ENCODE measurements around the gene MUS81.
A peak's percentile ranks its signal among the peaks of the same experiment; 100 is the strongest.

MUS81 gene, protein sequence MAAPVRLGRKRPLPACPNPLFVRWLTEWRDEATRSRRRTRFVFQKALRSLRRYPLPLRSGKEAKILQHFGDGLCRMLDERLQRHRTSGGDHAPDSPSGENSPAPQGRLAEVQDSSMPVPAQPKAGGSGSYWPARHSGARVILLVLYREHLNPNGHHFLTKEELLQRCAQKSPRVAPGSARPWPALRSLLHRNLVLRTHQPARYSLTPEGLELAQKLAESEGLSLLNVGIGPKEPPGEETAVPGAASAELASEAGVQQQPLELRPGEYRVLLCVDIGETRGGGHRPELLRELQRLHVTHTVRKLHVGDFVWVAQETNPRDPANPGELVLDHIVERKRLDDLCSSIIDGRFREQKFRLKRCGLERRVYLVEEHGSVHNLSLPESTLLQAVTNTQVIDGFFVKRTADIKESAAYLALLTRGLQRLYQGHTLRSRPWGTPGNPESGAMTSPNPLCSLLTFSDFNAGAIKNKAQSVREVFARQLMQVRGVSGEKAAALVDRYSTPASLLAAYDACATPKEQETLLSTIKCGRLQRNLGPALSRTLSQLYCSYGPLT

DNA sequence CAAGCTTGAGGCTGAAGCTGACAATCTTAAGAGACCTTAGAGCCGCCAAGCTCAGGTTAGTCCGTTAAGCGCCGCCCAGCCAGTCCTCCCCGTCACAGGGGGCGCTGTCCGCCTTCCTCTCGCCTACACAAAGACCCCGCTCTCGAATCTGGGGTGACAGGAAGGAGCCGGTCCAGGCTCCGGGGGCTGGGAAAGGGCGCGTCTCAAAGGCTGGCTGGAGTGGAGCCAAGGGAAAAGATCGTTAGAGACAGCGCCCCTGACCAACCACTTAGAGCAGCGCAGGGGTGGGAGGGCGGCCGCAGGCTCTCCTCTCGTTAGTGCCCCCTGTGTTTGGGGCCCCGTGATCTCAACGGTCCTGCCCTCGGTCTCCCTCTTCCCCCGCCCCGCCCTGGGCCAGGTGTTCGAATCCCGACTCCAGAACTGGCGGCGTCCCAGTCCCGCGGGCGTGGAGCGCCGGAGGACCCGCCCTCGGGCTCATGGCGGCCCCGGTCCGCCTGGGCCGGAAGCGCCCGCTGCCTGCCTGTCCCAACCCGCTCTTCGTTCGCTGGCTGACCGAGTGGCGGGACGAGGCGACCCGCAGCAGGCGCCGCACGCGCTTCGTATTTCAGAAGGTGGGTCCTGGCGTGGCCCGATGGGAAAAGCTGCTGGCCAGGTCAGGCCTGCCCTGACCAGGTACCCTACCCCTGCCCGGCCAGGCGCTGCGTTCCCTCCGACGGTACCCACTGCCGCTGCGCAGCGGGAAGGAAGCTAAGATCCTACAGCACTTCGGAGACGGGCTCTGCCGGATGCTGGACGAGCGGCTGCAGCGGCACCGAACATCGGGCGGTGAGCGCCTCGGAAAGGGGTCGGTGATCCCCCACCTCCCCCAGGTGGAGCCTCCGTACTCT is at the start of gene MUS81:
Gene MUS81, plus strand, starts transcription at position 156 of the 887 bp plus-strand sequence. Its CDS starts 321 bp downstream, at position 477.
- DNase-seq (ENCODE audit: low spot score): peak; percentile 95
- TF ChIP-seq, protein P1, sequence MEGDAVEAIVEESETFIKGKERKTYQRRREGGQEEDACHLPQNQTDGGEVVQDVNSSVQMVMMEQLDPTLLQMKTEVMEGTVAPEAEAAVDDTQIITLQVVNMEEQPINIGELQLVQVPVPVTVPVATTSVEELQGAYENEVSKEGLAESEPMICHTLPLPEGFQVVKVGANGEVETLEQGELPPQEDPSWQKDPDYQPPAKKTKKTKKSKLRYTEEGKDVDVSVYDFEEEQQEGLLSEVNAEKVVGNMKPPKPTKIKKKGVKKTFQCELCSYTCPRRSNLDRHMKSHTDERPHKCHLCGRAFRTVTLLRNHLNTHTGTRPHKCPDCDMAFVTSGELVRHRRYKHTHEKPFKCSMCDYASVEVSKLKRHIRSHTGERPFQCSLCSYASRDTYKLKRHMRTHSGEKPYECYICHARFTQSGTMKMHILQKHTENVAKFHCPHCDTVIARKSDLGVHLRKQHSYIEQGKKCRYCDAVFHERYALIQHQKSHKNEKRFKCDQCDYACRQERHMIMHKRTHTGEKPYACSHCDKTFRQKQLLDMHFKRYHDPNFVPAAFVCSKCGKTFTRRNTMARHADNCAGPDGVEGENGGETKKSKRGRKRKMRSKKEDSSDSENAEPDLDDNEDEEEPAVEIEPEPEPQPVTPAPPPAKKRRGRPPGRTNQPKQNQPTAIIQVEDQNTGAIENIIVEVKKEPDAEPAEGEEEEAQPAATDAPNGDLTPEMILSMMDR (conservative IDR thresholded peaks at IDR 0.05; ENCODE audit: low read depth): peak; percentile 94
- H3K27ac ChIP-seq: peak within 1 kb of the TSS; percentile 98
- CTCF ChIA-PET: interaction anchor here (0.5 to 2.6 kb wide), 12 partner anchors 9 to 189 kb away, joined by 3 to 15 read pairs (median 4); partner anchors contain the start of gene KAT5
- POLR2A ChIA-PET (ENCODE audit: low non-redundant PET): interaction anchor here (0.8 to 1.8 kb wide), 4 partner anchors 11 to 148 kb away, joined by 3 to 6 read pairs (median 4); partner anchors contain the start of genes CCDC85B and KAT5

- CTCF ChIA-PET: no interaction called here
- DNase-seq (ENCODE audit: low spot score): no peak
- POLR2A ChIA-PET (ENCODE audit: low non-redundant PET): no interaction called here
- TF ChIP-seq, protein P1 (conservative IDR thresholded peaks at IDR 0.05; ENCODE audit: low read depth): no peak
- no peak overlapping the region for H3K27ac ChIP-seq
Measured at GRCh38 chr11:65811764-65812475, 48.3 kb upstream of the MUS81 start.

GRCh38 chr11:65814131-65814985 is 45.9 kb upstream of the MUS81 start:
- H3K27ac ChIP-seq: no peak overlapping the region
- no peak for DNase-seq (ENCODE audit: low spot score)
- TF ChIP-seq, protein P1 (conservative IDR thresholded peaks at IDR 0.05; ENCODE audit: low read depth): no peak
- ChIA-PET CTCF (no interaction called here), POLR2A (ENCODE audit: low non-redundant PET) (interaction anchor here (0.8 to 1.1 kb wide), 2 partner anchors 28 to 69 kb away, joined by 3 to 4 read pairs; partner anchors contain the start of gene OVOL1)

DNA sequence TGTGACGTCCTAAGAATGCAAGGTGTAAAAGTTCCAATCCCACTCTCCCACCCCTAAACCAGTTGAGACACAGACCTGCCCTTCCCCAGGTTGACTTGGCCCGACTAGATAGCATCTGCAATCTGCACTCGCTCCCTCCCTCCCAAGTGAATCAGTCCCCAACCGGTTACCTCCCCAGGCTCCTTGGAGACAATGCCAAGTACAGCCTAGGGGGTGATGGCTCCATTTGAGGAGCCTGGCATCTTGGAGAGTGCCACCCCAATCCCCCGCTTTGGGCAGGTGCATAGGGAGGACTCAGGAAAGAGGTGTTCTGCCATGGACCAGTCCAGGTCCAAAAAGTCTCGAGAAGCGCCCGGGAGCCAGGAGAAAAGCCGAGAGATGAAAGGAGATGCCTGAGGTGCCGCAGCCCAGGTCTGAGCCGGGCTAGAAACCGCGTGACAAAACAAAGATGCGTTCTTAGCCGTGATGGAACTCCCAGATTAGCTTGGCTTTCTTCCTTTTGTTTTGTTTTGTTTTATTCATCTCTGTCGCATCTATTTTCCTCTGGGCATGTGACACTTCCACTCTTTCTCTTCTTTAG is 45.2 kb upstream of the MUS81 start:
- no peak for DNase-seq (ENCODE audit: low spot score)
- ChIA-PET CTCF (no interaction called here), POLR2A (ENCODE audit: low non-redundant PET) (interaction anchor here (1.1 kb wide), 1 partner anchor 28 kb away, joined by 4 read pairs; the partner anchor contains the start of gene OVOL1)
- TF ChIP-seq, protein P1 (conservative IDR thresholded peaks at IDR 0.05; ENCODE audit: low read depth): no peak
- no peak overlapping the region for H3K27ac ChIP-seq

GRCh38 chr11:65816696-65817095 is 43.5 kb upstream of the MUS81 start:
- ChIA-PET CTCF (interaction anchor here (0.7 to 3.9 kb wide), 4 partner anchors 28 to 206 kb away, joined by 3 to 37 read pairs (median 6); partner anchors contain the start of genes AP5B1 and RNASEH2C), POLR2A (ENCODE audit: low non-redundant PET) (interaction anchor here (0.6 kb wide), 1 partner anchor 375 kb away, joined by 3 read pairs; no protein-coding TSS in a partner anchor)
- H3K27ac ChIP-seq: no peak overlapping the region
- DNase-seq (ENCODE audit: low spot score): no peak
- TF ChIP-seq, protein P1 (conservative IDR thresholded peaks at IDR 0.05; ENCODE audit: low read depth): no peak

Measured in RWPE1 (cell line).